Stimulated activated CD4-positive, alpha-beta T cell treated with anti-CD3 and anti-CD28 coated beads, Interleukin-15, amount 100 ng/mL, for 24 hours (primary cell): ENCODE data around the gene GPR107.

Source experiments
- DNase-seq: peaks from one replicate; pipeline ENCODE4 v3.0.0-alpha.2; 2020

GPR107 gene

DNA sequence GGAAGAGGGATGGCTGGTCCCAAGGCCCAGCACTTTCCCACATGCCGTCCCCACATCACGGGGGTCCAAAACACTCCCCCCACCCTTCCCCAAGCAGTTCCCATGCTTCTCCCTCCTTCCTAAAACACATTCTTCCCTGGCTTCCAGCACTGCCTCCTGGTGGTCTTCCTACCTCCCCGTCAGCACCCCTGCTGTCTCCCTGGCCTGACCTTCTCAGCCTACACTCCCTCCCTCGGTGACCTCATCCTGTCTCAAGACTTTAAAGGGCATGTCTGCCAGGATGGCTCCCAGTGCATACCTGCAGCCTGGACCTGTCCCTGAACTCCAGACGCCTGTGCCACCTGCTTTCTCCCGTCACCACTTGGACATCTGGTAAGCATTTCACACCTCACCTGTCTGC lies 114.2 kb downstream of the GPR107 start:
- no peak for DNase-seq

DNA sequence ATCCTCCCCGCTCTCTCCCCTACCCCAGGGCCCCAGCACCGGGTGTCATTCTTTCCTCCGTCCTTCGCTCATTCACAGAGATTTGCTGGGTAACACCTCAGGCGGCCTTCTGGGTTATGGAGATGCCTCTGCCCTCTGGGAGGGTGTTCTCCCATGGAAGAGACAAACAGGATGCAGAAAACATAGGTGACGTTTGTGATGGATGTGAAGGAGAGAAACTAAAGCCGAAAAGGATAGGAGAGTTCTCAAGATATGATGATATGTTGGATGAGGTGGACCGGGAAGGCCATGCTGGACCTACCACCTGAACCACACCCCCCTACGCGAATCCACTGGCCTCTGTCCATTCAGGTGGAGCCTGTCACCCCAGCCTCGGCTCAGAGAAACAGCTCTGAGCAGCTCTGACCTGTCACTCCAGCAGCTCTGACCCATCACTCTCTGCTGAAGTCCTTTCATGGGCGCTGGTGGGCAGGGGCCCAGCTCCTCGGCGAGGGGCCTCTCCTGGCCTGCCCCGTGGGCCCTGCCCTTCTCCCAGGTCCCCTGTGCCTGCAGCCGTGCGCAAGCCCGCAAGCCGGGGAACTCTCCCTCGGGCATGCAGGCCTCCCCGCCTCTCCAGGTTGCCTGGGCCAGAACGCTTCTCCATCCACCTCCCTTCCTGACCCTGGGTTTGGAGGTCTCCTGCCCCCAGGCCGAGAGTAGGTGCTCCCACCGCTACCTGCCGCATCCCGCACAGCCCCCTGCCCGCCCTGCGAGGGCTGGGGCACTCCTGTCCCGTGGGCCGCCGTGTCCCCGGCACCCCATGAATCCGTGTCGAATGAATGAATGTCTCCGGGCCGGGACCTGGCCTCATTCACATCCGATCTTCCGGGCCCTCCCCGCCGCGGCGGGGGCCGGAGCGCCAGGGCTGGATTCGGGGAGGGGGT lies 117.8 kb downstream of the GPR107 start:
- no peak for DNase-seq

DNA sequence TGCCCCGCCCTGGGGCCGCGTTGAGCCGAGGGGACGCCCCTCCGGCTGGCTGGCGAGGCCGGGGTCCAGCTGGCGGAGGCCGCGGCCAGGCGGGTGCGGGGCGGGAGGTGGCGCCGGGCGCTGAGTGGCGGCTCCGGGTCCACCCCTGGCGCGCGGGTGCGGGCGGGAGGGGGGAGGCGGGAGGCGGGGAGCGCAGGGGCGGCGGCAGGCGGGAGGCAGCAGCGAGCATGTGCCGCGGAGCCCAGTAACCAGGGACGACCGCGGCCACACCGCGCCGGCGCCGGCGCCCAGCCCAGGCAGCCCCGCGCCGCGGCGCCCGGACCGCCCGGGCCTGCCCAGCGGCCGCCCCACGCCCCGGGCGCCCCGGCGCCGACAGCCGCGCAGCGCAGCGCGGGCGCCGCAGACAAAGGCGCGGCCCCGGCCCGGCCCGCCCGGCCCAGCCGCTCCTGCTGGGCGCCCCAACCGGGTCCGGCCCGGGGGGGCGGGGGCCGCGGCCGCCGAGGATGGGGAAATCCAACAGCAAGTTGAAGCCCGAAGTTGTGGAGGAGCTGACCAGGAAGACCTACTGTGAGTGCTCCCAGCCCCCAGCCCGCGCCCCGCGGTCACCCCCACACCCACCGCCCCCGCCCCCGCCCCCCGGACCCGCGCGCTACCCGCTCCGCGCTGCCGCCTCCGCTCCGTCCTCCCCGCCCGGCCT lies 118.6 kb downstream of the GPR107 start, which contains the start of gene NCS1:
Gene NCS1 (plus strand): TSS at position 244 of the 697 bp plus-strand sequence. CDS start 260 bp downstream, at position 504.
- peak; percentile 78 for DNase-seq

DNA sequence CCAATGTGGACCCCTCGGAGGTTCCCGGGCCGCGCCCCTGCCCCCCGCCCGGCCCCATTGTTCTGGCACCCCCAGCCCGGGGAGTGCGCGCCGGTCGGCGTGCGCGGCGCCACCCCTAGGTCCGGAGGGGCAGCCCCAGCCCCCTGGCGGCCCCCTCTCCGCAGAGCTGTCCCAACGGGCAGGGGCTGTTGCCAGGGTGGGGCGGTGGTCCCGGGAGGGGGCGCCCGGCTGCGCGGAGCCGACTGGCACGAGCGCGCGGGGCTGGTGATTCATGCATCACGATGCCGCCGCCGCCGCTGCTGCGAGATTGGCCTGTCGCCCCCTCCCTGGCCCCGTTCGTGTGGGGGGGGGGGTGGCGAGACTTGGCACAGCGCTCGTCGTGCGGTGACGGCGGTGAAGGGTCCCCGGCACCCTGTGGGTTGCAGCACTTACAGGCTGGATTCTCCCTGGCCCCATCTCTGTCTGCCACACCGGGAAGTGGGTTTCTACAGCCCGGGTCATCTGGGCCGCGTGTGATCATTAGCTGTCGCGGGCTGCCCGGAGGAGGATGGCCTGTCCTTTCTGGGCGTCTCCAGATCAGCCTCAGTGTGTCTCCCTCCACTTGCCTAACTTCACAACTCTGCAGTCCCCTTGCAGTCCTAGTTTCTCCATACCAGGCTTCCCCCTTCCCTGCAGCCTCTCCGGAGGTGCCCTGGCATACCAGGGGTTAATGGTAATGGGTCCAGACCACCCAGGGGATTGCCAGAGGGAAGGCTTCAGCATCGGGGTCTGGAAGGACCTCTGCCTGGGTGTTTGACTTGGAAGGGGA lies 119.4 kb downstream of the GPR107 start:
- DNase-seq = peak; percentile 60

DNA sequence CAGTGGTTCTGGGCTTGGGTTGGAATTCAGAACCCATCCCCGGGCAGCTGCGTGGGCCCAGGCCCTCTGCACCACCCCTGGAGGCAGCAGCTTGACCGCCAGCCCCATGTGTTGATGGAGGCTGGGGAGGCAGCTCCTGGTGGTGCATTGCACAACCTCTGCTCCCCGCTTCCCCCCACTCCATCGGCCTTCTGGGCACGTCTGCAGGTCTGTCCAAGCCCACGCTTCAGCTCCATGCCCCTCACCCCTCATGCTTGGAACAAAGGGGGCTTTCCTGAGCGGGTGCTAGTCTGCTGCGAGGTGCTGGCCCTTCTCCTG lies 119.9 kb downstream of the GPR107 start:
- no peak for DNase-seq

DNA sequence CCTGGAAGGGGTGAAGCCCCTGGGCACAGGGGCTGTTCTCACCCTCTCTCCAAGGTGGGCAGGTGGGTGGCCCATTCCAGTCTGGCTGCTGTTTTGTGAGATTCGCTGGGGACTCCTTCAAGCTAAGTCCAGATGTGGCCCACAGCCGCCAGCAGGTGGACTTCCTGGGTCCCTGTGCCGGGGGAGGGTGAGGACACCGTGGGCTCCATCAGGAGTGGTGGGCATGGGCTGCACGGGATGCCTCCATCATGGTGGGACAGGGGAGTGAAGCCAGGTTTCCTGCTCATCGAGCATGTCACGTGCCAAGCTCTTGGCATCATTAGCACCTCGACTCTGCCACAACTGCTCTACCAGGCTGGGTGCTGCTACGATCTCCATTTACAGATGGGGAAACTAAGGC lies 120.3 kb downstream of the GPR107 start:
- DNase-seq = no peak

DNA sequence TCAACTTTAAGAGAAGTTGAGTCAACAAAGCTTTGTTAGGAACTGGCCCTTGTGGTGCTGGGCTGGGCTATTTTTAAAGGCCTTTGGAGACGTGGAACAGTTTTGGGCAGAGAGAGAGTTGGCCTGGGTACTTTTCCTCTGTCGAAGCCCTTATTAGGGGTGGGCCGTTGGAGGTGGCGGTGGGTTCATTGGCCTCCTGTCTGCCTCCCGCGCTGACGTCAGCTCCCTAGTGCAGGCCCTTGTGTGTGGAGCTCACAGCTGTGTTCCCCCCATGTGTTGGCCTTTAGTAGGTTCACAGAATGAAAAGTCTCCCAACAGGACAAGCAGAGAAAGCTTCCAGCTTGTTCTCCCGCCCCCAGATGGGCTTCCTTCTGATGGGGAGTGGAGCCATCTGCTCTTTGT lies 121.2 kb downstream of the GPR107 start:
- no peak for DNase-seq

DNA sequence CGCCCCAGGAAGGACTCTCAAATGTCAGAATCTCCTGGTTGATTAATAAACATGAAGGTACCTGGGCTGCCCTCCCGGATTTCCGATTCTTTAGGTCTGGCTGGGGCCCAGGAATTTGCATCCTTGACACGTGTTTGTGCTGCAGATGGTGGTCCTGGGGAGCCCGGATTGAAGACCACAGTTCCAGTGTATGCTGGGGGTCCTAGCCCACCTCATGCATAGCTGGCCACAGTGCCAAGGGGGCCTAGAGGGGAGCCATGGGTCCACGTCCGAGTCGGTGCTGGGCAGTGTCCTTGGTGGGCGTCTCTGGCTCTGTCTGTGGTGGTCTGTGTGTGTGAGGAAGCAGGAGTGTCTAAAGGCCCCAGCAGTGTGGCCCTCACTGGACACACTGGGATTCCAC lies 121.6 kb downstream of the GPR107 start:
- no peak for DNase-seq

DNA sequence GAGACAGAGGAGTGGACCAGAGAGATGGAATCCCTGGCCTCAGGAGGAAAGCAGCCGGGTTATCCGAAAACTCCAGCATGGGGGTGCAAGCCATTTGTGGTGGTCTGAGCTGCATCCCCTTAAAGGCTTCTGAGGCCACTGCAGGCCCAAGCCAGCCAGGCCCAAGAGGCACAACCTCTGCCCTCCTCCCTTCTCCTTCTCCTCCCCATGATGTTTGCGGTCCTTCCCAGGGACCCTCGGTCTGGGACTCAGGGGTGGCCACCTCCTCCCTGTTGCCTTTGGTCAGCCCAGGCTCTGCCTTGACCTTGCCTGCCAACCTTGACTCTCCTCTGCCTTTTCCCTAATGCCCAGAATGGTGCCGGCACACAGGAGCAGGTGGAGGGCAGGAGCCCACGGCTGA lies 123.1 kb downstream of the GPR107 start:
- DNase-seq = no peak

DNA sequence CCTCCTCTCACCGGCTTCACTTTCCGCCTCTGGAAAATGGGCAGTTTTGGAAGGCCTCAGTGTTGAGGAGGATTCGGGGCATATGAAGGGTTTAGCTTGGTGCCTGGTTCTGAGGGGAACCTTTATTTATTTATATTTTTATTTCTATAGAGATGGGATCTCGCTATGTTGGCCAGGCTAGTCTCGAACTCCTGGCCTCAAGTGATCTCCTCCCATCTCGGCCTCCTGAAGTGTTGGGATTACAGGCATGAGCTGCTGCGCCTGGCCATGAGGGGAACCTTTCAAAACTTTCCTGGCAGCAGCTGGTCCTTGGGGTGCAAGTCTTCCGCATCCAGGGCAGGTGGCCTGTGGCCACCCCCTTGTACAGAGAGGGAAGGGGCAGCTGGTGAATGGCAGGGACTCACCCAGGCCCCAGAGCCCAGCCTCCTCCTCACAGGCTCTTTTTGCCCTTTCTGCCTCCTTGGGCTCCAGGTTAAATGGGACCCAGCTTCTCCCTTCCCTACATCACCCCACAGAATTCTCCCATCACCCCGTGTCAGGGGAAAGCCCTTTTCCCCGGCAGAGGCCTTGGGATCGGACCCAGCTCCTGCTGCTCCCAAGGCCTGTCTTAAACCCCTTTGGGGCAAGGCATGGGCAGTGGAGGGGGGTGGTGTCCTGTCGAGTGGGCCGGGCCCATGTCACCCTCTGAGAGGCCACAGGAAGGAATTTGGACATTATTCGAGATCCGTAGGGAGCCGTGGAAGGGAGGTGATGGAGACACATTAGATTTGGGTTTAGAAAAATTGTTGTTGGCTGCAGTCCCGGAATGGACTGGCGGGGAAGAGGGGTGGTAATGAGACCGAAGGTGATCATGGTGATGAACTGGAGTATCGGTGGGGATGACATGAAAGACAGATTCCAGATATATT lies 124.4 kb downstream of the GPR107 start:
- no peak for DNase-seq

DNA sequence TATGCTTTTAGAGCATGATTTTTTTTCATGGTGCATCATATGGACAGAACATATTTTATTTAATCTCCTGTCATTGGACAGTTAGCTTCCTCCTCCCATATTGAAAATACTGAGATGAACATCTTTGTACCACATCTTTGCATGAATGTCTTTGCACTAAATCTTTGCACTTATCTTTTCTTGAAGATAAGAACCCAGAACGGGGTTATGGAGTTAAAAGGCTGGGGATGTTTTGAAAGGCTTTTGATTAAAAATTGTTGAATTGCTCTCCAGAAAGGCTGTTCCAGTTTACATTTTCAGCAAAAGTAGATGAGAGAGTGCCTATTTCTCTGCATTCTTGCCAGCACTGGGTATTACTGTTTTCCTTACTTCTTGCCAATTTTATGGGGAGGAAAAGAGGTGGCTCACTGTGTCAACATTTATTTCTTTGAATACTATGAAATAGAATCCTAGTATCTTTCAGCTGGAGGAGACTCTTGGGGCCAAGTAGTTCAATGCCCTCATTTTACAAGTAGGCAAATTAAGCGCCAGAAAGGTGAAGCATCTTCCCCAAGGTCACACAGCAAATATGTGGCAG lies 125.7 kb downstream of the GPR107 start:
- DNase-seq = no peak

DNA sequence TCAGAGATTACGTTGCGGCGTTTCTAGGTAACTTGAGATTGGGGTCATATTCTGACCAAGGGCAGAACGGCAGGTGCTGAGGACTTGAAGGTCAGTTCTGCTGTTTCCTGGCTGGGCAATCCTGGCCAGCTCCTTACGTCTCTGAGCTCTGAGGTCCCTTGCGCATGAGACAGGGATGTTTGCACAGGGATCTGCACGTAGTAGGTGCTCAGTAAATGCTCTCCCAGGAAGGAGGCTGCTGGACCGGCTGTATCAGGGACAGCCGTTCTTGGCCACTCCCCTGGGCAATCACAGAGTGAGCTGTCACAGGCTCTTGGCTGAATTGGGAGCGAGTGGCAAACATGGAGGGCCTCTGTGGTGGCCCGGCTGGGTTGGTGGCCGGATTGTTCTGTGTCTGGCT lies 126.8 kb downstream of the GPR107 start:
- DNase-seq = no peak

DNA sequence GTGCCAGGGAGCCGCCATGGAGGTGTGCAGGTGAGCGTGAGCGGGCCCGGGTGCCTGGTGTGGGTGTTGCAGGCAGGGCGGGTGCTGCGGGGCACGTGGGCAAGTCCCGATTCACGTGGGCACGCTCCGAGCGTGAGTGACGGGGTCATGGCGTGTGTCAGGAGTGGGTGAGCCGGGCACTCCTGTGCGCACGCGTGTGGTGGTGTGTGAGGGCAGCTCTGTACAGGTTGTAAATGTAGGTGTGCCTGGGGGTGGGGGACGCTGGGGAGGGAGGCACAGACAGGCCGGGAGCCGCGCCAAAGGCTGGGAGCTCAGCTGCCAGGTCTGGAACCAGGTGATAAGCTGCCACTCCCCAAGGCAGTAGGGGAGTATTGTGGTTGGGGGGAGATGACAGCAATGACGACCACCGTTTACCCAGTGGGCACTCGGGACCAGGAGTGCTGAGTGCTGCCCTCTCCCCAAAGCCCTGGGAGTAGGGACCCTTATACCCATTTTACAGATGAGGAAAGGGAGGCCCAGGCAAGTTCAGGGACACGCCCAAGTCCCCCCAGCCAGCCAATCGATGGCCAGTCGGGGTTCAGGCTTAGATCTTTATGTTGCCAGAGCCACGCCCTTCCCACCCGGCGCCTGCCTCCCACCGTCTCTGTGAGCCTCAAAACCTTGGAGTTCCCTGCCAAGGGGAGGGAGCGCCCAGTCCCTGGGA lies 128.1 kb downstream of the GPR107 start:
- DNase-seq = no peak

DNA sequence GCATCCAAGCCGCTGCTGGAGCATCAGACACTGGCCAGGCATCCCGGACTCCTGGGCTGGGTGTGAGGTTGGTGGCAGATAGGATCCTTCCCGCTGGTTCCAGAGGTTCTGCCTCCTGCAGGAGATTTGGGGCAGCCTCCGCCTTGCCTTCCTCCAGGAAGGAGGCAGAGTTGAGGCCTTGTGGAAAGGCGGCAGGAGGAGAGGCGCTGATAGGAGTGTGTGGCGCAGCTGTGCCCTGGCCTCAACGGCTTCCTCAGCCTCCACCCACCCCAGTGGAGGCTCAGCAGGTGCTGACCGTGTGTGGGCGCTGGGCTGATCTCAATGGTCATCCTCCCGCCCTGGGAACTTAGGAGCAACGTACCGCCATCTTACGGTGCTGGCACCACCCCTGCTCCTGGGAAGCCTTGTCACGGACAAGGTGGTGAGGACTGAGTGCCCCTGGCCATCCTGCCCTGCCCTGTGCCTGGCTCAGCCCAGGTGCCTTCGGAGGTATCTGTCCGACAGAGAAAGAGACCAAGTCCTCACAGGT lies 128.7 kb downstream of the GPR107 start:
- DNase-seq = no peak

DNA sequence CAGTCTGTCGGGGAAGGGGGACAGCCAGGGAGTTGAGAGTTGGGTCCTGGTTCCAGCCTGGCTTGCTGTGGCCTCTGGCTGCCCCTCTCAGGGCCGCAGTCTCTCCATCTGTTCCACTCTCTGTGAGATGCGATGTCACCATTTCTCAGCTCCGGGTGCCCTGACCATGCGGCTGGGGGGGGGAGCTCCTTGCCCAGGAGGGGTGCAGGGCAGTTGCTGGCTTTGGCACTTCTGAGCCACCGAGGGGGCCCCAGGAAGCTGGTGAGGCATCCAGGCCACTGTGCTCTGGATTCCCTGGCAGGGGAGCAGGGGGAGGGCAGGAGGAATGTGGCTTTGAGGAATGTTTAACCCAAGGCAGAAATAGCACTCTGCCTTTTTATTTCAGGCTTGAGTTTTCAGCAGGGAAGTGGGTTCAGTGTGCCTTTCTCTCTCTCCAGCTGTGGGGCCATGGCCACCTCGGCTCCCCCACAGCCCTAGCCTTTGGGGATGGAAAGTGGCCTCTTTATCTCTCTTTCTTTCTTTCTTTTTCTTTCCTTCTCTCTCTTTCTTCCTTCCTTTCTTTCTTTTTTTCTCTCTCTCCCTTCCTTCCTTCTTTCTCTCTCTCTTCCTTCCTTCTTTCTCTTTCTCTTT lies 129.5 kb downstream of the GPR107 start:
- DNase-seq = no peak

DNA sequence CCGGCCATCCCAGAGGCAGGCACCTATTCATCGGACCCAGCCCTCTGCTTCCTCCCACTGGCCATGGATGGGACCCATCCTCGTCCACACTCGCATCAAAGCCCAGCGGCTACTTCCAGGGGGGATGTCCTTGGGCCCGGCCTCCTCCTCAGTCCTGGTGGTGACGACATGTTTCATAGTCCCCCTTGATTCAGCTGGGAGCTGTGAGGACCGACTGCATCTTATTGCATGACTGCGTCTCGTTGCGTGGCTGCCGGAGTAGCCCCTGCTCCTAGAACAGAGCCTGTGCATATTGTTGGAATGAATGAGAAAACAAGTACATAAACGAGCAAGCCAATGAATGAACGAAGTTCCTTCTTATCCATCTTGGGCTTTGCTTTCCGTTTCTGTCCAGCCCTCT lies 131.3 kb downstream of the GPR107 start:
- DNase-seq = no peak

DNA sequence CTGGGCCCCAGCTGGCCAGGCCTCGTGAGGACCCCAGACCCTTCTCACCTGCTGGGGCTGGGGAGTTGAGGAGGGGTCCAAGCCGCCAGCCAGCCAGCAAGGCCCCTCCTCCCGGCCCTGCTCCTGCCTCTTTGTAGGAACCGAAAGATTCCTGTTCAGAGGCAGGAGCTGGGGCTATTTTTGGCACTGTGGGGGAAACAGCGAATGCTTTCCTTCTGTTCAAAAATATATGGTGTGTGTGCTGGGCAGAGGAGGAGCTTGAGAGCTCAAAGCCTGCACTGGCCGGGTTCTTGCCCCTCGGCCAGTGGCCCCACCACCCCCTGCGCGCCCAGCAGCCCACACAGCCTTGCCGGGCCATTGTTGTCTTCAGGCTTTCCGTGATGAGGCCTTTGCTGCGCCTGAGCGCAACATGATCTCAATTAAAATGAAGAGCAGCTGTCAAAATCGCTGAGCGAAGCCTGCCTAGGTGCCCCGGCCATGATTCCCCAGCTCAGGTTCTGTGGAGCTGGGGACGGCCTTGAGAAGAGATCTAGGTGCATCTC lies 131.9 kb downstream of the GPR107 start:
- no peak for DNase-seq

DNA sequence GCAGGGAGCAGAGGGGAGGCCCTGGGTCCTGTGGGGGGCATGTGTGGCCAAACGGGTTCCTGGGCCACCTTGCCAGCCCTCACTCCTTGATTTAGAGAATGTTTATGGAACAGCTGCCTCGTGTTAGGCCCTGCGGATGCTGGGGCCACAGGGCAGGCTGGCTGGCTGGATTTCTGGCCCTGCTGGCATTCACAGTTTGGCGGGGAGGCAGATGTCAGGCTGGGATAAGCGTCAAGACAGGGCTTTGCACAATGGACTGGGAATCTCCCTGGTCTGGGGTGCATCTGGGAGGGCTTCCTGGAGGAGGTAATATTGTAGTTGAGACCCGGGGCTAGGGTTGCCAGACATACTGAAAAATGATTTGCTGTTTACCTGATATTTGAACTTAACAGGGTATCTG lies 132.3 kb downstream of the GPR107 start:
- DNase-seq = no peak

DNA sequence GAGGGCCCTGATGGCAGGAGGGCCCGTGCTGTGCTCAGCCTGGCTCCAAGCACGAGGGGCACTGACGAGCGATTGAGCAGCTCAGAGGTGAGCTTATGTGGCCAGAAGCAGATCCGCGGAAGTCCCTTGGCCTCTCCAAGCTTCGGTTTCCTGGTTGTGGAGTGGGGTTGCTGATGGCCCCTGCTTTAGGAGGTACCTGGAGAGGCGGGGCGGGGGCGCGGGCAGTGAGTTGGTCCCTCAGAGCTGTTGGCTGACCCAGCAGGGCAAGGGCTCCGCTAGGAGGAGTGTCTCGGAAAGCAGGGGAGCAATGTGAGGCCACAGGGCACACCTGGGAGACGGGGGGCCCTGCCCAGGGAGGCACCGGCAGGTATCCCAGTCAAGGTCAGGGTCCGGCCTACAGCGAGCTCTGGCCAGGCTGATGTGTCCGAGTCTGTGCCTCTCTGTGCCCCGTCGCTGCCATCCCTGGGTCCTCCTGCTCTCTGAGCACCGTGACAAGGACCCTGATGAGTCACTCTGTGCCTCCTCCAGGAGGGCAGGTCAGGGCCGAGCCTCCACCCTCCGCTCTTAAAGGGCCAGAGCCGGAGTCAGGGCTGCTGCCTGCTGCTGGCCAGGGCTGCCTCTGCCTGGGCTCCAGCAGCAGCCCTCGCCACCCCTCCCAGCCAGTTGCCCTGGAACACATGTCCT lies 133.3 kb downstream of the GPR107 start:
- peak; percentile 30 for DNase-seq

DNA sequence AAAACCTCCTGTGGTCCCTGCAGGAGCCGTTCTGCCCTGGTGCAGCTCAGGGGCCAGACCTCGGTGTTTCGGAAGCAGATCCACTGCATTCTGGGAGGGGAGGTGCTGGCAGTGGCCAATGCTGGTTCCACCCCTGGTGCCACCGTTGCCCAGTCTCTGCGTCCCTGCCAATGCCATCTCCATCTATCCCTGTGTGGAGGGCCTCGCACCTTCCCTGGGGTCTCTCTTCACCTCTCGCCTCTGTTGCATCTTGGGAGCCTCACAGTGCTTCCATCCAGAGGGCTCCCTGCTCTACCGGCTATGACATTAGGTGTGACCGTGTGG lies 133.8 kb downstream of the GPR107 start:
- DNase-seq = no peak
